ENCODE measurements around the gene SYNGR3.
"Not testable (repeated sequence)": the region's sequence is repeated elsewhere in the genome, so short reads cannot be mapped to it uniquely, and the experiment has no call there.

Gene SYNGR3

DNA sequence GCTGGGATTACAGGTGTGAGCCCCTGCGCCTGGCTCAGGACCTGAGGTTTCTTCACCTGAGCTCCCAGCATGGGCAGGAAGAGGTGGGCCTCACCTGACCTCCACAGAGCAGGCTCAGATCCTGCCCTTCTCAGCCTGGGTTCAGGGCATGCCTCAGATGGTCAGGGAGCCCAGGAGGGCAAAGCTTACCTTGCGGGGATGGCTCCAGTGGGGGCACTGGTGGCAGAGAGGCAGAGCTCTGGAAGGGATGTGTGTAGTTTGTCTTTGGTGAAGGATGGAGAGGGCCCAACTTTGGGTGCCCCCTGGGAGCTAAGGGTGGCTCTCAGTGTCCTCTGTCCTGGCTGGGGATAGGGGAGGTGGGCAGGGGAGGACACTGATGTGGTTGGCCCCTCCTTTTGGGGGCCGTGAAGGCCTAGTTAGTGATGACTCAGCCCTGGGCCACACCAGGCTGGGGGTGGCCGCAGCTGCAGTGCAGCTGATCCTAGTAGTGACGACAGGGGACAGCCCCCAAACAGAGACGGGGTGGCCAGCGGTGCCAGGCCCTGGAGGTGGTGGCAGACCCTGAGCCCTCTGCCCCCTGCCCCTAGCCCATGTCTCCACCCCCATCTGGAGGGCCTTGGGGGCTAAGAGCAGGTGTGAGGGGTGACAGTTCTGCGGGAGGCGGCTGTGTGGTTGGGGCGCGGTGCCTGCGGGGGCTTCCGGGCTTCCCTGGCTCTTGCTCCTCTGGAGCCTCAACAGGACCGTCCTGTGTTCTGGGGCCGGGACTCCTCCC, 42.7 kb downstream of the SYNGR3 start:
- peak; percentile 26 for DNase-seq (ENCODE audit: low read depth)
- TF ChIP-seq CTCF (conservative IDR thresholded peaks at IDR 0.05; ENCODE audit: control insufficient read depth, insufficient read depth, low read depth, low read length), result no peak
- H3K4me3 ChIP-seq (ENCODE audit: control insufficient read depth, low read depth, low read length), result no peak overlapping the region

DNA sequence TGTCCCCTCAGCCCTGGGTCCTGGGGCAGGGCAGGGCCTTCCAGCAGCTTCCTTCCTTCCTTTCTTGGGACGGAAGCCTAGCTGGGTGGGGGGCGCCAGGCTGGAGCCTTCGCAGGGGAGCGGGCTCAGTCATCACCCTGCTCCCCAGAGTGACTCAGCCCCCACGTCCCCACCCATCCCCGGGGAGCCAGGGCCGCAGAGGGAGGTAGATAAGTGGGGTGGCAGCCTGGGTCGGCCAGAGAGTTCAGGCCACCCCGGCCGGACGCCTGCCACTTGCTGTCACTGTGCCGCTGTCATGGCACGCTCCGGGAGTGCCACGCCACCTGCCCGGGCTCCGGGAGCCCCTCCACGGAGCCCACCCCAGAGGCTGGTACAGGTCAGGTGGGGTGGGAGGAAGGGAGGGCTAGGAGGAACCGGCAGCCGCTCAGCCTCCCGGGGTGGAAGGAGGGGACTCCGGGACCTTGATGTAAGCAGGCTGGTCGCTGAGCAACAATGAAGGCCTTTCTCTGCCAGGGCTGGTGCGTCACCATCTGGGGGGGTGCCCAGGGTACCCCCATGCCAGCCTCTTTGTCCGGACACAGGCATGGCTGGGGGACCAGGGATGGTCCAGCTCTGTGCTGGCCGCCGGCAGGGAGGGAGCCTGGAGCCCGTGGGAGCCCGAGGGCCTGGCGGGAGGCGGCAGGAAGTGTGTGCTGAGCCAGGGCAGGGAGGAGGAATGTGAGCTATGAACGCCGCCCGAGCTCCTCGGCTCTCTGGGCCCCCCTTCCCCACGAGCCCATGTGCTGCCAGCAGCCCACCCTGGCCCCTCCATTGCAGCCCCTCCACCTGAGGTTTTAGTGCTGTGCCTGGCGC, 43.5 kb downstream of the SYNGR3 start:
- peak; percentile 34 for DNase-seq (ENCODE audit: low read depth)
- no peak for TF ChIP-seq CTCF (conservative IDR thresholded peaks at IDR 0.05; ENCODE audit: control insufficient read depth, insufficient read depth, low read depth, low read length)
- H3K4me3 ChIP-seq (ENCODE audit: control insufficient read depth, low read depth, low read length), result peak overlapping the region; percentile 4

- DNase-seq (ENCODE audit: low read depth), result not testable (repeated sequence)
- peak overlapping the region; percentile 4 for H3K4me3 ChIP-seq (ENCODE audit: control insufficient read depth, low read depth, low read length)
These were observed 44.3 kb downstream of the SYNGR3 start for GRCh38 chr16:2033909-2034695.

- H3K4me3 ChIP-seq (ENCODE audit: control insufficient read depth, low read depth, low read length), result no peak overlapping the region
- no peak for TF ChIP-seq CTCF (conservative IDR thresholded peaks at IDR 0.05; ENCODE audit: control insufficient read depth, insufficient read depth, low read depth, low read length)
- no peak for DNase-seq (ENCODE audit: low read depth)
These were observed 45.1 kb downstream of the SYNGR3 start for GRCh38 chr16:2034696-2035430.

GRCh38 chr16:2035431-2036199, 45.8 kb downstream of the SYNGR3 start:
- TF ChIP-seq CTCF (conservative IDR thresholded peaks at IDR 0.05; ENCODE audit: control insufficient read depth, insufficient read depth, low read depth, low read length), result no peak
- H3K4me3 ChIP-seq (ENCODE audit: control insufficient read depth, low read depth, low read length), result no peak overlapping the region
- DNase-seq (ENCODE audit: low read depth), result peak; percentile 70

DNA sequence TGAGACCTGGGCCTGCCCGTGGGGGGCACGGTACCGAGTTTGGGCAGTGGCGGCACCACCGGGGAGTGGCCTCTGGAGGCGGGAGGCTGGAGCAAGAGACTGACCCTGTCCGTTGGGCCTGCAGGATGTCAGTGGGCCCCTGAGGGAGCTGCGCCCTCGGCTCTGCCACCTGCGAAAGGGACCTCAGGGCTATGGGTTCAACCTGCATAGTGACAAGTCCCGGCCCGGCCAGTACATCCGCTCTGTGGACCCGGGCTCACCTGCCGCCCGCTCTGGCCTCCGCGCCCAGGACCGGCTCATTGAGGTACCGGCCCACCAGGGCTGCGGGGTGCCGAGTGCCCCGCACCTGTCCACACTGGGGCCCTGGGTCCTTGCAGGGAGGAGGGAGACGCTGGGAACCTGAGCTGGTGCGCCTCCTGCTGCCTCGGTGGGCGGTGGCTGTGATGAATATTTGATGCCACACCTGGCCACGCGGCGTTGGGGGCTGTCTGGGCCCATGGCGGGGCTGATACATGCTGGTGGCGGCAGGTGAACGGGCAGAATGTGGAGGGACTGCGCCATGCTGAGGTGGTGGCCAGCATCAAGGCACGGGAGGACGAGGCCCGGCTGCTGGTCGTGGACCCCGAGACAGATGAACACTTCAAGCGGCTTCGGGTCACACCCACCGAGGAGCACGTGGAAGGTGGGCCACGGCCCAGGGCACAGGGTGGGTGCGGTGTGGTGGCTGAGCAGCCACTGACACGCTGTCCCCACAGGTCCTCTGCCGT, 46.6 kb downstream of the SYNGR3 start:
- no peak for DNase-seq (ENCODE audit: low read depth)
- H3K4me3 ChIP-seq (ENCODE audit: control insufficient read depth, low read depth, low read length), result no peak overlapping the region
- no peak for TF ChIP-seq CTCF (conservative IDR thresholded peaks at IDR 0.05; ENCODE audit: control insufficient read depth, insufficient read depth, low read depth, low read length)

All from fibroblast of mammary gland (primary cell).